A549 (cell line): ENCODE data around the gene TBC1D24. TPM values are rescaled to one million over a fixed set of nuclear protein-coding genes. Genes with fewer than 3 reads are reported as not detected.

Experiments used
- ATAC-seq, 2 experiments: fragments of 200-7000 bp in 1 of 2; fragments of >200 bp in 1 of 2; cut with Nextera tagmentation in 1 of 2; cut with Tn5 transposase in 1 of 2; 3 replicates each; pipeline versions ENCODE4 v1.8.0 to v1.9.1; 2018 to 2020; ENCODE audit warnings: mild to moderate bottlenecking in 1 of 2, moderate library complexity in 1 of 2
- CTCF ChIA-PET: fragments of 300-600 bp; sonication (Branson Sonifier 250); formaldehyde crosslinking; extraction: SDS; loops from one replicate; lab custom pipeline; 2021; ENCODE audit warnings: antibody characterized with exemption, inconsistent platforms; lab: Yijun Ruan, JAX
- POLR2A ChIA-PET: fragments of 350-600 bp; formaldehyde crosslinking; extraction: SDS; loops from one replicate; lab custom pipeline; 2021; ENCODE audit warnings: antibody characterized with exemption, inconsistent platforms; lab: Yijun Ruan, JAX
- DNase-seq, 2 experiments: peaks; one replicate each; pipeline versions ENCODE4 v3.0.0 to v3.0.0-alpha.2; 2011 to 2016; ENCODE audit warnings: low read depth in 1 of 2, low spot score in 1 of 2
- FAIRE-seq: peaks from 2 replicates; lab custom pipeline; 2011; peaks lifted over from hg19 to GRCh38; lab: Jason Lieb, UNC
- H3K27ac ChIP-seq, 2 experiments: fragments of >200 bp; sonication (Bioruptor Twin); formaldehyde crosslinking; 3 replicates each; pipeline ENCODE4 v1.5.1; 2016 to 2017
- H3K4me1 ChIP-seq: fragments of >200 bp; sonication (Bioruptor Twin); formaldehyde crosslinking; 3 replicates; pipeline ENCODE4 v1.6.1; 2016
- H3K4me2 ChIP-seq: fragments of >200 bp; sonication (Bioruptor Twin); formaldehyde crosslinking; 3 replicates; pipeline ENCODE4 v1.6.1; 2016
- H3K4me3 ChIP-seq: fragments of >200 bp; sonication (Bioruptor Twin); formaldehyde crosslinking; 3 replicates; pipeline ENCODE4 v1.5.1; 2016
- H3K9me3 ChIP-seq: fragments of >200 bp; sonication (Bioruptor Twin); formaldehyde crosslinking; 3 replicates; pipeline ENCODE4 v1.6.1; 2016
- BHLHE40 ChIP-seq: IDR thresholded peaks from 2 replicates; pipeline ENCODE4 v1.6.1; 2012; ENCODE audit warnings: low read depth, low read length, inconsistent platforms
- CHD2 ChIP-seq: fragments of 150-350 bp; IDR thresholded peaks from 2 replicates; pipeline ENCODE4 v1.6.1; 2014; ENCODE audit warnings: low read length; ENCODE audit not compliant: partially characterized antibody
- CTCF ChIP-seq: fragments of >200 bp; sonication (Bioruptor Twin); formaldehyde crosslinking; IDR thresholded peaks from 3 replicates; pipeline ENCODE4 v1.5.1; 2016
- E2F6 ChIP-seq: IDR thresholded peaks from 2 replicates; pipeline ENCODE4 v1.6.1; 2012; ENCODE audit warnings: low read depth, borderline replicate concordance
- EHF ChIP-seq: fragments of 250-450 bp; sonication (Bioruptor Pico); IDR thresholded peaks from 2 replicates; pipeline ENCODE4 v1.5.0; 2020; ENCODE audit warnings: mild to moderate bottlenecking
- EHMT2 ChIP-seq: fragments of 200-600 bp; sonication (generic); IDR thresholded peaks from 2 replicates; pipeline ENCODE4 v1.6.1; 2016; ENCODE audit warnings: antibody characterized with exemption, low read depth, mild to moderate bottlenecking, moderate library complexity
- FOSL2 ChIP-seq, 2 experiments: fragments of 450-650 bp in 1 of 2; fragments of >200 bp in 1 of 2; sonication (Bioruptor Twin) in 1 of 2; formaldehyde crosslinking; IDR thresholded peaks; 2 replicates each; pipeline versions ENCODE4 v1.5.0 to v1.6.1; 2016 to 2020; ENCODE audit warnings: mild to moderate bottlenecking in 1 of 2, moderate library complexity in 1 of 2
- HES2 ChIP-seq: fragments of >200 bp; sonication (Bioruptor Twin); formaldehyde crosslinking; IDR thresholded peaks from 2 replicates; pipeline ENCODE4 v1.6.1; 2016
- JUN ChIP-seq, 2 experiments: fragments of >200 bp; sonication (Bioruptor Twin); formaldehyde crosslinking; IDR thresholded peaks; 2 replicates in 1 of 2; 3 replicates in 1 of 2; pipeline ENCODE4 v1.6.1; 2016 to 2017
- JUNB ChIP-seq: fragments of >200 bp; sonication (Bioruptor Twin); formaldehyde crosslinking; IDR thresholded peaks from 2 replicates; pipeline ENCODE4 v1.6.1; 2016
- MAZ ChIP-seq: fragments of 150-350 bp; IDR thresholded peaks from 2 replicates; pipeline ENCODE4 v1.6.1; 2014; ENCODE audit warnings: antibody characterized with exemption, low read depth, low read length, borderline replicate concordance
- MYC ChIP-seq: IDR thresholded peaks from 2 replicates; pipeline ENCODE4 v1.6.1; 2012; ENCODE audit warnings: mild to moderate bottlenecking, inconsistent platforms, low read length, improper control_type of control experiment, borderline replicate concordance
- PHF8 ChIP-seq: fragments of 200-600 bp; sonication (generic); IDR thresholded peaks from 2 replicates; pipeline ENCODE4 v1.6.1; 2016; ENCODE audit warnings: low read depth, mild to moderate bottlenecking, antibody characterized with exemption, moderate library complexity, borderline replicate concordance
- RARB ChIP-seq: fragments of 250-450 bp; sonication (Bioruptor Pico); IDR thresholded peaks from 2 replicates; pipeline ENCODE4 v1.8.0; 2021; ENCODE audit warnings: mild to moderate bottlenecking, moderate library complexity
- RCOR1 ChIP-seq: fragments of 150-350 bp; IDR thresholded peaks from 2 replicates; pipeline ENCODE4 v1.6.1; 2014; ENCODE audit warnings: antibody characterized with exemption, low read length, low read depth
- REST ChIP-seq: fragments of 200-600 bp; sonication (generic); IDR thresholded peaks from 2 replicates; pipeline ENCODE4 v1.6.1; 2016; ENCODE audit warnings: antibody characterized with exemption, mild to moderate bottlenecking, moderate library complexity
- RNF2 ChIP-seq: fragments of 200-600 bp; sonication (generic); IDR thresholded peaks from 2 replicates; pipeline ENCODE4 v1.6.1; 2016; ENCODE audit warnings: low read depth, mild to moderate bottlenecking, antibody characterized with exemption, moderate library complexity, borderline replicate concordance
- ZSCAN20 ChIP-seq: fragments of 250-450 bp; sonication (Bioruptor Pico); IDR thresholded peaks from 2 replicates; pipeline ENCODE4 v1.8.0; 2022; ENCODE audit warnings: mild to moderate bottlenecking, moderate library complexity
- WGBS: methylation state at CpG from one replicate; pipeline ENCODE4 v1.1.6; 2017; ENCODE audit errors: missing lambda C conversion rate; 5-methylcytosine and 5-hydroxymethylcytosine counted together
- polyA plus RNA-seq, 4 experiments: library from polyadenylated mRNA; depleted of rRNA in 3 of 4; stranded (reverse); fragments of >200 nt; fragmentation: RNase III in 1 of 4; extraction: RNeasy Plus Mini Kit Qiagen cat#74134 plus additional on column Dnase treatment in 1 of 4; gene quantifications; 2 replicates in 3 of 4; 3 replicates in 1 of 4; pipeline ENCODE4 v1.2.3, GENCODE V29; 2011 to 2017

TBC1D24 gene
- polyA plus RNA-seq, 2 of the 4 experiments (the other 2 are of a cell fraction), result 4.2 to 7.3 TPM

- Histone ChIP-seq H3K27ac (no peak overlapping the region), H3K4me1 (peaks cover 15% of the 10 kb centered on the region), H3K9me3 (no peaks in the 10 kb centered on the region)
- WGBS, result 89% methylated on average over 30 of the region's 36 CpGs
- no peak for TF ChIP-seq CTCF
- no peak for TF ChIP-seq RARB (CRISPR knock-in tag)
- TF ChIP-seq CHD2, result no peak
- TF ChIP-seq, all 56 proteins: peak for 0
- no peak overlapping the region for H3K4me2 ChIP-seq
- ATAC-seq (no peak), FAIRE-seq (no peak), DNase-seq (no peak)
- no peak overlapping the region for H3K4me3 ChIP-seq
- ChIA-PET CTCF (no interaction called here), POLR2A (no interaction called here)
Measured at GRCh38 chr16:2528161-2529060, 53.5 kb downstream of the TBC1D24 start.

GRCh38 chr16:2529061-2529931 is 54.4 kb downstream of the TBC1D24 start:
- CTCF ChIA-PET, result interaction anchor here (1.6 to 3.2 kb wide), 2 partner anchors 14 to 28 kb away, joined by 5 to 8 read pairs; no protein-coding TSS in a partner anchor
- no peak overlapping the region for H3K4me2 ChIP-seq
- no peak overlapping the region for H3K27ac ChIP-seq
- no peak for DNase-seq
- no peak for FAIRE-seq
- 92% methylated on average over 15 of the region's 32 CpGs for WGBS
- no peak overlapping the region for H3K4me3 ChIP-seq
- POLR2A ChIA-PET, result no interaction called here
- TF ChIP-seq E2F6 (no peak), ZSCAN20 (CRISPR knock-in tag) (no peak), RNF2 (no peak), EHF (no peak), RCOR1 (no peak), JUNB (no peak), MYC (no peak), FOSL2 (IDR thresholded peaks at IDR 0.05) (no peak), FOSL2 (CRISPR knock-in tag; IDR thresholded peaks at IDR 0.05) (no peak), BHLHE40 (no peak), EHMT2 (no peak), HES2 (no peak), PHF8 (no peak), JUN (IDR thresholded peaks at IDR 0.05) (no peak), REST (no peak), MAZ (no peak)
- no peaks in the 10 kb centered on the region for H3K9me3 ChIP-seq
- ATAC-seq, result no peak
- peaks cover 17% of the 10 kb centered on the region for H3K4me1 ChIP-seq
